Activated CD8-positive, alpha-beta T cell treated with anti-CD3 and anti-CD28 coated beads for 36 hours (primary cell): Measurements from ENCODE around the gene PUS10. TPM values are rescaled to one million over a fixed set of nuclear protein-coding genes. Genes with fewer than 3 reads are reported as not detected.

Source experiments
- ATAC-seq: fragments of 200-7000 bp; cut with Tn5 transposase; one replicate; pipeline ENCODE4 v1.10.0; 2021; ENCODE audit warnings: mild to moderate bottlenecking, moderate library complexity
- CTCF ChIA-PET: fragments of 350-600 bp; sonication (Branson Sonifier 250); formaldehyde crosslinking; loops from one replicate; lab custom pipeline; 2021; ENCODE audit warnings: antibody characterized with exemption; lab: Charles Lee
- POLR2A ChIA-PET: fragments of 350-600 bp; sonication (Branson Sonifier 250); formaldehyde crosslinking; loops from one replicate; lab custom pipeline; 2021; ENCODE audit warnings: antibody characterized with exemption; lab: Charles Lee
- DNase-seq: peaks from one replicate; pipeline ENCODE4 v3.0.0-alpha.2; 2020
- H3K27ac Mint-ChIP-seq: one replicate; pipeline ENCODE4 v1.8.0; 2021; ENCODE audit warnings: mild to moderate bottlenecking, mixed read lengths
- H3K27me3 Mint-ChIP-seq: one replicate; pipeline ENCODE4 v1.8.0; 2021; ENCODE audit warnings: mixed read lengths
- H3K36me3 Mint-ChIP-seq: one replicate; pipeline ENCODE4 v1.8.0; 2021; ENCODE audit warnings: low read depth, mixed read lengths
- H3K4me1 Mint-ChIP-seq: one replicate; pipeline ENCODE4 v1.8.0; 2021; ENCODE audit warnings: low read depth, mixed read lengths
- H3K4me3 Mint-ChIP-seq: one replicate; pipeline ENCODE4 v1.8.0; 2021; ENCODE audit warnings: mild to moderate bottlenecking, moderate library complexity, mixed read lengths
- H3K9me3 Mint-ChIP-seq: one replicate; pipeline ENCODE4 v1.8.0; 2021; ENCODE audit warnings: mixed read lengths
- CTCF ChIP-seq: fragments of 200-600 bp; IDR thresholded peaks from one replicate; pipeline ENCODE4 v1.8.0; 2022; ENCODE audit warnings: antibody characterized with exemption, mild to moderate bottlenecking
- intact Hi-C: fragments of 100-400 bp; cut with micrococcal nuclease; formaldehyde crosslinking; loops from one replicate; pipeline ENCODE4 v1.10.0; 2022
- total RNA-seq, 2 experiments: library from RNA; stranded (reverse); gene quantifications; one replicate each; pipeline ENCODE4 v1.2.3, GENCODE V29; 2021

The PUS10 gene
- total RNA-seq, 2 experiments from 2014 or later = 7.9 to 8.7 TPM

DNA sequence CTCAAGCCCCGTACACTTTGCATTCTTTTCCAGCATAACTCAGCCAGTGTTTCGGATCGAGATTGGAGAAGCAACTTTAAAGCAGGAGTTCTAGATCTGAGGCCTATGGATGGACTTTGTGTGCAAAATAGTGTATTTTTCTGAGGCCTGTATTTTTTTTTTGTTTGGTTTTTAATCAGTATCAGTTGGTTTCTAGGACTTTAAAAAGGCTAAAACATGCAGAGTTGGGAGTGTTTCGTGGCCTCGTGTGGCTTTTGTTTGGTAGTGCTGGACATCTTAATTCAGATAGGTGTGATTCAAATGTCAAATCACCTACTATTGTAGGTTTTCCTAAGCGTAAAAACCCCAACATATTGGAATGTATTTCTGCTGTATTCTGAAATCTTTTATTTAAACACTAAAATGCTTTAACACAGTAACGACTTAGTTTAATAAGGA, 282 bp upstream of the PUS10 start:
- POLR2A ChIA-PET = interaction anchor here (1.2 to 2.1 kb wide), 3 partner anchors 9 to 212 kb away, joined by 4 to 8 read pairs (median 5); no protein-coding TSS in a partner anchor
- Mint-ChIP-seq H3K36me3 (peaks cover 22% of the 10 kb centered on the region), H3K4me1 (peaks cover 33% of the 10 kb centered on the region), H3K9me3 (peaks cover 3% of the 10 kb centered on the region), H3K27me3 (no peaks in the 10 kb centered on the region), H3K4me3 (peak overlapping the region; percentile 97), H3K27ac (peak overlapping the region; percentile 98)
- no peak for ATAC-seq
- intact Hi-C loops = no loop called here
- CTCF ChIA-PET = no interaction called here
- TF ChIP-seq CTCF = no peak
- DNase-seq = no peak

DNA sequence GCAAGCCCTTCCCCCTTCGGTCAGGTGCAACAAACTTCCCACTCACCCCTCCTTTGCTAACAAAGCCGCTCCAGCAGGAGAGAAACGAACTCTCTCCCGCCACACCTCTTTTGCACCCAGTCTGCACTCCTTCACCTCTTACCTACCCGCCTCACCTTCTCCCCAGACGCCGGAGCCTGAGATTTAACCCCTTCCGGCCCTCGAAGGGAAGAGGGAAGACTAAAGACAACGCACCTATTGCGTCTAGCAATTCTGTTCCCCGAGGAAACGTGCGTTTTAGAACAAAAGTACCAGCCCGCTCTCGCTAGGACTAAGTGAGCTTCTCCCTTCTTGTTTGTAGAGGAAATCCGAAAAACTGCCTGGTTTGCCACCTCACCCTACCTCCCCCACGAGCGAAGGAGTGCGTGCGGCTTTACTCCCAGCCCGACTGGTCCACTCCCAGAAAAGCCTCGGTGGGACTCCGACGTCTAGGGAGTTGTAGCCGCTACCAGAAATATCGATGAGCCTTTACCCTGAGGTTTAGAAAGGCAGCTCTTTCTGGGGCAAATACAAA, 976 bp downstream of the PUS10 start:
- H3K27me3 Mint-ChIP-seq = no peaks in the 10 kb centered on the region
- peak; percentile 77 for ATAC-seq
- peak overlapping the region; percentile 97 for H3K4me3 Mint-ChIP-seq
- ChIA-PET POLR2A (interaction anchor here (0.7 to 2.1 kb wide), 11 partner anchors 11 to 347 kb away, joined by 3 to 10 read pairs (median 3); partner anchors contain the start of genes REL and SANBR), CTCF (interaction anchor here (0.9 to 1.4 kb wide), 2 partner anchors 11 to 18 kb away, joined by 5 read pairs; no protein-coding TSS in a partner anchor)
- H3K27ac Mint-ChIP-seq = peak overlapping the region; percentile 98
- peaks cover 12% of the 10 kb centered on the region for H3K36me3 Mint-ChIP-seq
- DNase-seq = peak; percentile 80
- intact Hi-C loops = no loop called here
- peaks cover 2% of the 10 kb centered on the region for H3K9me3 Mint-ChIP-seq
- peaks cover 42% of the 10 kb centered on the region for H3K4me1 Mint-ChIP-seq
- TF ChIP-seq CTCF = no peak

DNA sequence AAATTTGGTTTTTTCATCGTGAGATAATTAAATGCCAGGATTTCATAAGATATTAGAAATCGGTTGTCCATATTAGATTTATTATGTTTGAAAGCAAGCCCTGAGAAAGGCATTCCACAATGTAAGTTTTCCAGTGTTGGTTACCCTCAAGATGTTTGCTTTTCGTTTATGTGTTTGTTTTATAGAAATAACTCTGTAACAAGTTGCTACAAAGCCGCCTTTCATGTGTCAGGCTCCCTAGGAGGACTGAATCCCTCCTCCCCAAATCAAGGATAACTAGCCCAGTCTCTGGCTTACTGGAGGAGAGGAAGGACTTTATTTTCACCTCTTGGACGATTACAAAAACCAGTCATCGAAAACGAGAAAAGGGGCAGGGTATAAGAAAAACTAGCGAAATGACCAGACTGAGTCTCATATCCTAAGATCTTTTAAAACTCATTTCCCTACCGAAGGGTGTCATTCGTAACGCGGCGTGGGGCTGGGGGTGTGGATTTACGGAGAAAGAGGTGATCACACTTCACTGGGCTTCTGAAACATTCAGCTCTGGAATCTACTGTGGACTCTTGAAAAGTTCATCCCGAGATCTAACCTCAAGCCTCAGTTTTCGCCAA, 1.6 kb downstream of the PUS10 start:
- ChIA-PET CTCF (interaction anchor here (0.9 to 1.4 kb wide), 3 partner anchors 10 to 18 kb away, joined by 4 to 5 read pairs (median 5); no protein-coding TSS in a partner anchor), POLR2A (interaction anchor here (0.6 to 2.1 kb wide), 12 partner anchors 9 to 348 kb away, joined by 3 to 10 read pairs (median 3); partner anchors contain the start of genes REL and SANBR)
- intact Hi-C loops = no loop called here
- ATAC-seq (peak; percentile 25), DNase-seq (peak; percentile 68)
- TF ChIP-seq CTCF = no peak
- Mint-ChIP-seq H3K27ac (peak overlapping the region; percentile 98), H3K27me3 (no peaks in the 10 kb centered on the region), H3K9me3 (no peaks in the 10 kb centered on the region), H3K4me1 (peaks cover 42% of the 10 kb centered on the region), H3K36me3 (peaks cover 6% of the 10 kb centered on the region), H3K4me3 (peak overlapping the region; percentile 97)

- TF ChIP-seq CTCF = no peak
- Mint-ChIP-seq H3K36me3 (peaks cover 3% of the 10 kb centered on the region), H3K4me3 (peak overlapping the region; percentile 97), H3K27me3 (no peaks in the 10 kb centered on the region), H3K4me1 (peaks cover 40% of the 10 kb centered on the region), H3K27ac (no peak overlapping the region), H3K9me3 (no peaks in the 10 kb centered on the region)
- ATAC-seq (no peak), DNase-seq (no peak)
- POLR2A ChIA-PET = interaction anchor here (0.6 to 1.2 kb wide), 3 partner anchors 10 to 22 kb away, joined by 3 read pairs; no protein-coding TSS in a partner anchor
- intact Hi-C loops = no loop called here
- CTCF ChIA-PET = interaction anchor here (1.1 kb wide), 1 partner anchor 18 kb away, joined by 4 read pairs; no protein-coding TSS in a partner anchor
These were observed 2.1 kb downstream of the PUS10 start for GRCh38 chr2:61015976-61016375.

DNA sequence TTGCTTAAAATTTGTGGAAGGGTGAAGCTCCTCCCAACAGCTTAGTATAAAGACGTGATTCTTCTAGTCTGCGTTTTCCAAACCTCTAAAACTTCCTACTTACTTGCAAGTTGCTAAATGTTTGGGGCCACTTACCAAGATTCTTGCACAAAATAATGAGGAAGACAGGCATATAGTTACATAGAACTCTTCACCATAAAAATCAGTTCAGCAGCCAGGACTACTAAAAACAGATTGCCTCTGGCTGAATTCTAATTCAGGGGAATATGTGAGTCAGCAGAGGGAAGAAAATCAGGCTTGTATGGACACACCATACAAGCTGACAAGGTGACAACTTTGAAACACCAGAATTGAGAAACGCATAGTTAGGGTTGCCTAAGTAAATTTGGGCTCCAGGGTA, 3.3 kb downstream of the PUS10 start:
- Mint-ChIP-seq H3K4me3 (peak overlapping the region; percentile 20), H3K27me3 (no peaks in the 10 kb centered on the region), H3K9me3 (no peaks in the 10 kb centered on the region), H3K27ac (no peak overlapping the region), H3K36me3 (no peaks in the 10 kb centered on the region), H3K4me1 (peaks cover 34% of the 10 kb centered on the region)
- TF ChIP-seq CTCF = no peak
- ChIA-PET CTCF (no interaction called here), POLR2A (no interaction called here)
- ATAC-seq (no peak), DNase-seq (no peak)
- intact Hi-C loops = no loop called here
